ENCODE results near the gene SVOP.

The SVOP gene

DNA sequence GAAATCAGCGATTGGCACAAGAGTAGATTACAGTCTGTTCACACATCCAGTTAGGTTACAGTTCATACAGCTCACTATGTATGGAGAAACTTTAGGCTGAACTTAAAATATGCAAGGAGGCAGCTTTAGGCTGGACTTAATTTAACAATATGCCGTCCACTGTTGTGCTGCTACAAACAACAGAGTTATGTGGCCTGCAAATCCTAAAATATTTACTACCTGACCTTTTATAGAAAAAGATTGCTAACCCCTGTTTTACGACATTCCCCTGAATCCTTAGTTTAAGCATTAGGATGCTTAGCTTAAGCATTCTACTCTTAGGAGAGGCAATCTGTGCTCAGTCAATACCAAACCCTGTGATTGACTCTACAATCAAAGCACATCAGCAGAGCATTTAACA, 90.1 kb downstream of the SVOP start:
- Histone ChIP-seq H3K79me1 (ENCODE audit: low read length) (no peaks in the 10 kb centered on the region), H3K9me3 (ENCODE audit: insufficient read depth, low read depth, low read length) (no peaks in the 10 kb centered on the region), H2BK120ac (ENCODE audit: insufficient read depth, low read length, poor library complexity) (no peak overlapping the region), H2BK5ac (ENCODE audit: low read depth, low read length, poor library complexity) (no peak overlapping the region), H2AFZ (ENCODE audit: insufficient read depth, low read length, poor library complexity) (no peak overlapping the region), H4K8ac (ENCODE audit: low read depth, low read length) (no peak overlapping the region), H3K27me3 (ENCODE audit: insufficient read depth, low read length) (no peaks in the 10 kb centered on the region), H3K79me2 (ENCODE audit: control insufficient read depth, insufficient read depth, low read length, poor library complexity) (no peaks in the 10 kb centered on the region), H4K91ac (ENCODE audit: low read depth, low read length) (no peak overlapping the region), H3K4ac (ENCODE audit: low read depth, low read length) (no peak overlapping the region), H2BK12ac (ENCODE audit: low read length) (no peak overlapping the region), H3K23ac (ENCODE audit: low read length) (no peak overlapping the region), H4K12ac (ENCODE audit: low read depth, low read length) (no peak overlapping the region), H3K4me1 (ENCODE audit: control insufficient read depth in 1 of 2, insufficient read depth in 2 of 2, low read length in 2 of 2) (peaks cover 0 to 2% of the 10 kb centered on the region in 2 experiments), H3K4me2 (ENCODE audit: low read length) (no peak overlapping the region), H3K4me3 (ENCODE audit: low read depth, low read length) (no peak overlapping the region), H3K18ac (ENCODE audit: low read length) (no peak overlapping the region), H3K27ac (ENCODE audit: low read depth, low read length) (no peak overlapping the region), H2AK5ac (ENCODE audit: low read length) (no peak overlapping the region), H3K36me3 (ENCODE audit: control insufficient read depth in 1 of 2, insufficient read depth in 2 of 2, low read length in 2 of 2) (no peaks in the 10 kb centered on the region), H3K9ac (ENCODE audit: low read length) (no peak overlapping the region), H3K14ac (ENCODE audit: low read length) (no peak overlapping the region)
- DNase-seq = no peak
- WGBS (ENCODE audit: extremely low coverage, insufficient coverage, insufficient read length) = no CpG with 5 or more reads among the region's 3 CpGs

DNA sequence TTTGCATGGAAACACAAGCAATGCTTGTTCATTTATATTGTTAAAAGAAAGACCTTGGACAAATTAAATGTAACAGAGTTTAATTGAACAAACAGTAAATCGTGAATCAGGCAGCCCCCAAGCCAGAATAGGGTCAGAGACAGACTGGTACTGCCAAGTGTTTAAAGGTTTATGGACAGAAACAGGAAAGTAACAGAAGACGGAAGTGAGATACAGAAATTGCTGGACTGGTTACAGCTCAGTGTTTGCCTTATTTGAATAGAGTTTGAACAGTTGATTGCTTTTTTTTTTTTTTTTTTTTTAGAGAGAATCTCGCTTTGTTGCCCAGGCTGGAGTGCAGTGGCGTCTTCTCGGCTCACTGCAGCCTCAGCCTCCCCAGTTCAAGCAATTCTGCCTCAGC, 90.7 kb downstream of the SVOP start:
- H3K4me2 ChIP-seq (ENCODE audit: low read length) = no peak overlapping the region
- H4K12ac ChIP-seq (ENCODE audit: low read depth, low read length) = no peak overlapping the region
- no peaks in the 10 kb centered on the region for H3K9me3 ChIP-seq (ENCODE audit: insufficient read depth, low read depth, low read length)
- H3K9ac ChIP-seq (ENCODE audit: low read length) = no peak overlapping the region
- no peak overlapping the region for H4K8ac ChIP-seq (ENCODE audit: low read depth, low read length)
- H3K4me3 ChIP-seq (ENCODE audit: low read depth, low read length) = no peak overlapping the region
- no CpG with 5 or more reads among the region's 5 CpGs for WGBS (ENCODE audit: extremely low coverage, insufficient coverage, insufficient read length)
- H3K27ac ChIP-seq (ENCODE audit: low read depth, low read length) = no peak overlapping the region
- H3K14ac ChIP-seq (ENCODE audit: low read length) = no peak overlapping the region
- no peak overlapping the region for H2AFZ ChIP-seq (ENCODE audit: insufficient read depth, low read length, poor library complexity)
- no peak overlapping the region for H4K91ac ChIP-seq (ENCODE audit: low read depth, low read length)
- H2BK120ac ChIP-seq (ENCODE audit: insufficient read depth, low read length, poor library complexity) = no peak overlapping the region
- no peak overlapping the region for H2BK5ac ChIP-seq (ENCODE audit: low read depth, low read length, poor library complexity)
- no peaks in the 10 kb centered on the region for H3K79me1 ChIP-seq (ENCODE audit: low read length)
- no peak overlapping the region for H3K18ac ChIP-seq (ENCODE audit: low read length)
- H3K4ac ChIP-seq (ENCODE audit: low read depth, low read length) = no peak overlapping the region
- H2BK12ac ChIP-seq (ENCODE audit: low read length) = no peak overlapping the region
- peaks cover 0 to 2% of the 10 kb centered on the region in 2 experiments for H3K4me1 ChIP-seq (ENCODE audit: control insufficient read depth in 1 of 2, insufficient read depth in 2 of 2, low read length in 2 of 2)
- no peaks in the 10 kb centered on the region for H3K27me3 ChIP-seq (ENCODE audit: insufficient read depth, low read length)
- H3K79me2 ChIP-seq (ENCODE audit: control insufficient read depth, insufficient read depth, low read length, poor library complexity) = no peaks in the 10 kb centered on the region
- no peaks in the 10 kb centered on the region for H3K36me3 ChIP-seq (ENCODE audit: control insufficient read depth in 1 of 2, insufficient read depth in 2 of 2, low read length in 2 of 2)
- no peak overlapping the region for H2AK5ac ChIP-seq (ENCODE audit: low read length)
- no peak overlapping the region for H3K23ac ChIP-seq (ENCODE audit: low read length)
- DNase-seq = no peak

DNA sequence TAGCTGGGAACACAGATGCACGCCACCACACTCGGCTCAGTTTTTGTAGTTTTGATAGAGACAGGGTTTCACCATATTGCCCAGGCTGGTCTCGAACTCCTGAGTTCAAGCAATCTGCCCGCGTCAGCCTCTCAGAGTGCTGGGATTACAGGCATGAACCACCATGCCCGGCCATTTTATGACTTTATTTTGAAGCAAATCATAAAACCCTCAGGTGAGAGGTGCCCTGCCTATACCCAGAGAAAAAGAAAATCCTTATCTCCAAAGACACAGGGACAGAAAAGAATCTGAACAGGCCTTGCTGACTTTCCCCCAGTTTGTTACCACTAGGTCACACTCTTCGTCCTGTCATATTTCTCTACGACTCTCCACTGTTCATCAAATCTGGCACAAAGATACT, 92.2 kb downstream of the SVOP start:
- no CpG with 5 or more reads among the region's 8 CpGs for WGBS (ENCODE audit: extremely low coverage, insufficient coverage, insufficient read length)
- Histone ChIP-seq H3K9me3 (ENCODE audit: insufficient read depth, low read depth, low read length) (no peaks in the 10 kb centered on the region), H3K27ac (ENCODE audit: low read depth, low read length) (no peak overlapping the region)

DNA sequence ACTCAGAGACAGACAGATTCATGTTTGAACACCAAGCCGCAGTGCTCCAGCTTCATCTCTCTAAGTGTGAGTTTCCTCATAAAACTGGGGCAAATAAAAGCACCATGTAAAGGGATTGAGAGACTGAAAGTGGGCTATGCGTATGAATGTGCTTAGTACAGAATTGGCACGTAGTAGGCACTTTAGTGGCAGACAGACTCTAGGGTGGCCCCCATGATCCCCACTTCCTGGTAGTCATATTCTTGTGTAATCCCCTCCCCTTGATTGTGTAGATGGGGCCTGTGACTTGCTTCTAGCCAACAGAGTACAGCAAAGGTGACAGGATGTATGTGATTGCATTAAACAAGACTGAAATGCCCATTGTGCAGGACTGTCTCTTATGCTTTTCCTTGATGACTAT, 98.0 kb downstream of the SVOP start:
- Histone ChIP-seq H3K79me1 (ENCODE audit: low read length) (no peaks in the 10 kb centered on the region), H2BK12ac (ENCODE audit: low read length) (no peak overlapping the region), H3K4me2 (ENCODE audit: low read length) (no peak overlapping the region), H3K36me3 (ENCODE audit: control insufficient read depth in 1 of 2, insufficient read depth in 2 of 2, low read length in 2 of 2) (no peaks in the 10 kb centered on the region), H3K14ac (ENCODE audit: low read length) (no peak overlapping the region), H2BK120ac (ENCODE audit: insufficient read depth, low read length, poor library complexity) (no peak overlapping the region), H3K27ac (ENCODE audit: low read depth, low read length) (no peak overlapping the region), H2AFZ (ENCODE audit: insufficient read depth, low read length, poor library complexity) (no peak overlapping the region), H2AK5ac (ENCODE audit: low read length) (no peak overlapping the region), H3K23ac (ENCODE audit: low read length) (no peak overlapping the region), H3K9ac (ENCODE audit: low read length) (no peak overlapping the region), H3K4me1 (ENCODE audit: control insufficient read depth in 1 of 2, insufficient read depth in 2 of 2, low read length in 2 of 2) (peaks cover 0 to 4% of the 10 kb centered on the region in 2 experiments), H3K9me3 (ENCODE audit: insufficient read depth, low read depth, low read length) (peaks cover 13% of the 10 kb centered on the region), H4K8ac (ENCODE audit: low read depth, low read length) (no peak overlapping the region), H3K4me3 (ENCODE audit: low read depth, low read length) (no peak overlapping the region), H3K18ac (ENCODE audit: low read length) (no peak overlapping the region), H4K91ac (ENCODE audit: low read depth, low read length) (no peak overlapping the region), H3K4ac (ENCODE audit: low read depth, low read length) (no peak overlapping the region), H4K12ac (ENCODE audit: low read depth, low read length) (no peak overlapping the region), H3K27me3 (ENCODE audit: insufficient read depth, low read length) (no peaks in the 10 kb centered on the region), H2BK5ac (ENCODE audit: low read depth, low read length, poor library complexity) (no peak overlapping the region), H3K79me2 (ENCODE audit: control insufficient read depth, insufficient read depth, low read length, poor library complexity) (no peaks in the 10 kb centered on the region)
- DNase-seq = no peak
- WGBS (ENCODE audit: extremely low coverage, insufficient coverage, insufficient read length) = no CpG with 5 or more reads among the region's 3 CpGs

More for the DNA sequence above, 92.2 kb downstream of the SVOP start:
- H2BK5ac ChIP-seq (ENCODE audit: low read depth, low read length, poor library complexity) = no peak overlapping the region
- H3K4me3 ChIP-seq (ENCODE audit: low read depth, low read length) = no peak overlapping the region
- no peak overlapping the region for H3K9ac ChIP-seq (ENCODE audit: low read length)
- no peak overlapping the region for H3K4ac ChIP-seq (ENCODE audit: low read depth, low read length)
- no peak overlapping the region for H4K91ac ChIP-seq (ENCODE audit: low read depth, low read length)
- H3K23ac ChIP-seq (ENCODE audit: low read length) = no peak overlapping the region
- no peaks in the 10 kb centered on the region for H3K36me3 ChIP-seq (ENCODE audit: control insufficient read depth in 1 of 2, insufficient read depth in 2 of 2, low read length in 2 of 2)
- no peak overlapping the region for H3K4me2 ChIP-seq (ENCODE audit: low read length)
- H3K79me1 ChIP-seq (ENCODE audit: low read length) = no peaks in the 10 kb centered on the region
- H2BK120ac ChIP-seq (ENCODE audit: insufficient read depth, low read length, poor library complexity) = no peak overlapping the region
- no peaks in the 10 kb centered on the region for H3K27me3 ChIP-seq (ENCODE audit: insufficient read depth, low read length)
- no peak overlapping the region for H2AK5ac ChIP-seq (ENCODE audit: low read length)
- DNase-seq = no peak
- H3K4me1 ChIP-seq (ENCODE audit: control insufficient read depth in 1 of 2, insufficient read depth in 2 of 2, low read length in 2 of 2) = peaks cover 0 to 2% of the 10 kb centered on the region in 2 experiments
- H4K8ac ChIP-seq (ENCODE audit: low read depth, low read length) = no peak overlapping the region
- H4K12ac ChIP-seq (ENCODE audit: low read depth, low read length) = no peak overlapping the region
- no peak overlapping the region for H3K18ac ChIP-seq (ENCODE audit: low read length)
- no peaks in the 10 kb centered on the region for H3K79me2 ChIP-seq (ENCODE audit: control insufficient read depth, insufficient read depth, low read length, poor library complexity)
- H2BK12ac ChIP-seq (ENCODE audit: low read length) = no peak overlapping the region
- H3K14ac ChIP-seq (ENCODE audit: low read length) = no peak overlapping the region
- no peak overlapping the region for H2AFZ ChIP-seq (ENCODE audit: insufficient read depth, low read length, poor library complexity)
